Panc1 (cell line): ENCODE data around the gene PRORP.

ENCODE experiments used
- CTCF ChIP-seq: fragments of 450-650 bp; IDR thresholded peaks from 2 replicates; pipeline ENCODE4 v1.5.1; 2017; ENCODE audit warnings: mild to moderate bottlenecking
- POLR2AphosphoS5 ChIP-seq: IDR thresholded peaks from 2 replicates; pipeline ENCODE4 v1.6.1; 2012; ENCODE audit warnings: mild to moderate bottlenecking, low read depth, low read length, moderate library complexity
- REST ChIP-seq, 2 experiments: IDR thresholded peaks; 2 replicates each; pipeline ENCODE4 v1.6.1; 2011 to 2012; ENCODE audit warnings: low read depth in 2 of 2, control low read depth in 1 of 2, low read length in 1 of 2, mild to moderate bottlenecking in 1 of 2, moderate library complexity in 1 of 2; ENCODE audit not compliant: insufficient read depth in 1 of 2
- TCF7L2 ChIP-seq: IDR thresholded peaks from 2 replicates; pipeline ENCODE4 v1.6.1; 2011; ENCODE audit warnings: mild to moderate bottlenecking, low read depth, low read length, inconsistent platforms

- TF ChIP-seq CTCF, result no peak
- TF ChIP-seq POLR2AphosphoS5, result no peak
- no peak for TF ChIP-seq REST (IDR thresholded peaks at IDR 0.05; ENCODE audit: insufficient read depth in 1 of 2, low read depth in 2 of 2, low read length in 1 of 2)
- TF ChIP-seq TCF7L2, result no peak
Measured at GRCh38 chr14:35138585-35138984, 16.2 kb downstream of the PRORP start.
